Measurements from ENCODE around the gene STIL. TPM values are rescaled to one million over a fixed set of nuclear protein-coding genes. Genes with fewer than 3 reads are reported as not detected.
A peak's percentile ranks its signal among the peaks of the same experiment; 100 is the strongest.

STIL gene
- total RNA-seq, 1 experiment from 2014 or later, result 29.7 TPM

DNA sequence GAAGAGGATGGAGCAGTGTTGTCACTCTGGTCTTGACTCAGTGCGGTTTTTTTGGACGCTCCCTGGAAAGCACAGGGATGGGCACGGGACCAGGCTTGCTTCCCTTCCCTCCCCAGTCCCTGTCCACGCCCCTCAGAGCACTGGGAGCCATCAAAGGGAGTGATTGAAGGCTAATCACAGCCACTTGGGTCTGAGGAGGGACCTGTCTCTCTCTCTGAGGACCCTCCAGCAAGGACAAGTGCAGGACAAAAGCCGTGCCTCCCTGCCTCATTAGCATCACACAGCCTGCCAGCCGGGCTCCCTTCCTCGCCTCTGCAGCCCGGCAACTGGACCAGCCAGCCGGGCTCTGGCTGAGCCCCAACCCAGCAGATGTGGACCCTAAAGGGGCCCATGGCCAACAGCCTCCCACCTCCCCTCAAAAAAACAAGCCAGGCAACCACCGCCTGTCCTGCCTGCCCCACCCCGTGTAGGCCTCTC lies 105.5 kb downstream of the STIL start:
- Mint-ChIP-seq H3K36me3 (no peaks in the 10 kb centered on the region), H3K4me1 (peaks cover 36% of the 10 kb centered on the region), H3K9me3 (no peaks in the 10 kb centered on the region), H3K27ac (no peak overlapping the region), H3K27me3 (ENCODE audit: low read depth) (peaks cover 70% of the 10 kb centered on the region), H3K4me3 (peak overlapping the region; percentile 52)
- CTCF ChIA-PET, result interaction anchor here (0.9 to 3.3 kb wide), 3 partner anchors 15 to 230 kb away, joined by 3 to 26 read pairs (median 11); partner anchors contain the start of gene FOXD2
- ATAC-seq (peak; percentile 88), DNase-seq (ENCODE audit: low spot score) (peak; percentile 68)
- POLR2A ChIA-PET, result no interaction called here
- TF ChIP-seq ZNF423 (CRISPR knock-in tag; IDR thresholded peaks at IDR 0.05) (no peak), FOXK1 (CRISPR knock-in tag; IDR thresholded peaks at IDR 0.05) (no peak), OVOL2 (CRISPR knock-in tag; IDR thresholded peaks at IDR 0.05; ENCODE audit: borderline replicate concordance) (no peak), FOXP1 (CRISPR knock-in tag; IDR thresholded peaks at IDR 0.05; ENCODE audit: borderline replicate concordance) (peak; percentile 45; the same call in 1 of the 2 replicates), NR3C1 (CRISPR knock-in tag; conservative IDR thresholded peaks at IDR 0.05; ENCODE audit: low read depth) (no peak), NR1H2 (CRISPR knock-in tag; IDR thresholded peaks at IDR 0.05) (no peak), ETV6 (CRISPR knock-in tag; IDR thresholded peaks at IDR 0.05) (peak; percentile 89), CREM (CRISPR knock-in tag; IDR thresholded peaks at IDR 0.05) (0 out of 2 replicates have a peak, but pooled peaks have one; percentile 44), MXD4 (CRISPR knock-in tag; IDR thresholded peaks at IDR 0.05; ENCODE audit: borderline replicate concordance) (no peak)
- TF ChIP-seq, protein P1, sequence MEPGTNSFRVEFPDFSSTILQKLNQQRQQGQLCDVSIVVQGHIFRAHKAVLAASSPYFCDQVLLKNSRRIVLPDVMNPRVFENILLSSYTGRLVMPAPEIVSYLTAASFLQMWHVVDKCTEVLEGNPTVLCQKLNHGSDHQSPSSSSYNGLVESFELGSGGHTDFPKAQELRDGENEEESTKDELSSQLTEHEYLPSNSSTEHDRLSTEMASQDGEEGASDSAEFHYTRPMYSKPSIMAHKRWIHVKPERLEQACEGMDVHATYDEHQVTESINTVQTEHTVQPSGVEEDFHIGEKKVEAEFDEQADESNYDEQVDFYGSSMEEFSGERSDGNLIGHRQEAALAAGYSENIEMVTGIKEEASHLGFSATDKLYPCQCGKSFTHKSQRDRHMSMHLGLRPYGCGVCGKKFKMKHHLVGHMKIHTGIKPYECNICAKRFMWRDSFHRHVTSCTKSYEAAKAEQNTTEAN (CRISPR knock-in tag; IDR thresholded peaks at IDR 0.05), result no peak
- TF ChIP-seq, protein P2, sequence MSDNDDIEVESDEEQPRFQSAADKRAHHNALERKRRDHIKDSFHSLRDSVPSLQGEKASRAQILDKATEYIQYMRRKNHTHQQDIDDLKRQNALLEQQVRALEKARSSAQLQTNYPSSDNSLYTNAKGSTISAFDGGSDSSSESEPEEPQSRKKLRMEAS (CRISPR knock-in tag; IDR thresholded peaks at IDR 0.05), result 0 out of 2 replicates have a peak, but pooled peaks have one; percentile 21
- TF ChIP-seq, protein P3, sequence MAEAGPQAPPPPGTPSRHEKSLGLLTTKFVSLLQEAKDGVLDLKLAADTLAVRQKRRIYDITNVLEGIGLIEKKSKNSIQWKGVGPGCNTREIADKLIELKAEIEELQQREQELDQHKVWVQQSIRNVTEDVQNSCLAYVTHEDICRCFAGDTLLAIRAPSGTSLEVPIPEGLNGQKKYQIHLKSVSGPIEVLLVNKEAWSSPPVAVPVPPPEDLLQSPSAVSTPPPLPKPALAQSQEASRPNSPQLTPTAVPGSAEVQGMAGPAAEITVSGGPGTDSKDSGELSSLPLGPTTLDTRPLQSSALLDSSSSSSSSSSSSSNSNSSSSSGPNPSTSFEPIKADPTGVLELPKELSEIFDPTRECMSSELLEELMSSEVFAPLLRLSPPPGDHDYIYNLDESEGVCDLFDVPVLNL (CRISPR knock-in tag; IDR thresholded peaks at IDR 0.05; ENCODE audit: borderline replicate concordance, low read depth), result no peak
- TF ChIP-seq, protein P4, sequence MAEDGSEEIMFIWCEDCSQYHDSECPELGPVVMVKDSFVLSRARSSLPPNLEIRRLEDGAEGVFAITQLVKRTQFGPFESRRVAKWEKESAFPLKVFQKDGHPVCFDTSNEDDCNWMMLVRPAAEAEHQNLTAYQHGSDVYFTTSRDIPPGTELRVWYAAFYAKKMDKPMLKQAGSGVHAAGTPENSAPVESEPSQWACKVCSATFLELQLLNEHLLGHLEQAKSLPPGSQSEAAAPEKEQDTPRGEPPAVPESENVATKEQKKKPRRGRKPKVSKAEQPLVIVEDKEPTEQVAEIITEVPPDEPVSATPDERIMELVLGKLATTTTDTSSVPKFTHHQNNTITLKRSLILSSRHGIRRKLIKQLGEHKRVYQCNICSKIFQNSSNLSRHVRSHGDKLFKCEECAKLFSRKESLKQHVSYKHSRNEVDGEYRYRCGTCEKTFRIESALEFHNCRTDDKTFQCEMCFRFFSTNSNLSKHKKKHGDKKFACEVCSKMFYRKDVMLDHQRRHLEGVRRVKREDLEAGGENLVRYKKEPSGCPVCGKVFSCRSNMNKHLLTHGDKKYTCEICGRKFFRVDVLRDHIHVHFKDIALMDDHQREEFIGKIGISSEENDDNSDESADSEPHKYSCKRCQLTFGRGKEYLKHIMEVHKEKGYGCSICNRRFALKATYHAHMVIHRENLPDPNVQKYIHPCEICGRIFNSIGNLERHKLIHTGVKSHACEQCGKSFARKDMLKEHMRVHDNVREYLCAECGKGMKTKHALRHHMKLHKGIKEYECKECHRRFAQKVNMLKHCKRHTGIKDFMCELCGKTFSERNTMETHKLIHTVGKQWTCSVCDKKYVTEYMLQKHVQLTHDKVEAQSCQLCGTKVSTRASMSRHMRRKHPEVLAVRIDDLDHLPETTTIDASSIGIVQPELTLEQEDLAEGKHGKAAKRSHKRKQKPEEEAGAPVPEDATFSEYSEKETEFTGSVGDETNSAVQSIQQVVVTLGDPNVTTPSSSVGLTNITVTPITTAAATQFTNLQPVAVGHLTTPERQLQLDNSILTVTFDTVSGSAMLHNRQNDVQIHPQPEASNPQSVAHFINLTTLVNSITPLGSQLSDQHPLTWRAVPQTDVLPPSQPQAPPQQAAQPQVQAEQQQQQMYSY (CRISPR knock-in tag; IDR thresholded peaks at IDR 0.05), result peak; percentile 47
- TF ChIP-seq, protein P5, sequence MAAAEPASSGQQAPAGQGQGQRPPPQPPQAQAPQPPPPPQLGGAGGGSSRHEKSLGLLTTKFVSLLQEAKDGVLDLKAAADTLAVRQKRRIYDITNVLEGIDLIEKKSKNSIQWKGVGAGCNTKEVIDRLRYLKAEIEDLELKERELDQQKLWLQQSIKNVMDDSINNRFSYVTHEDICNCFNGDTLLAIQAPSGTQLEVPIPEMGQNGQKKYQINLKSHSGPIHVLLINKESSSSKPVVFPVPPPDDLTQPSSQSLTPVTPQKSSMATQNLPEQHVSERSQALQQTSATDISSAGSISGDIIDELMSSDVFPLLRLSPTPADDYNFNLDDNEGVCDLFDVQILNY (CRISPR knock-in tag; IDR thresholded peaks at IDR 0.05), result peak; percentile 57; the same call in 1 of the 2 replicates
- TF ChIP-seq, protein P6, sequence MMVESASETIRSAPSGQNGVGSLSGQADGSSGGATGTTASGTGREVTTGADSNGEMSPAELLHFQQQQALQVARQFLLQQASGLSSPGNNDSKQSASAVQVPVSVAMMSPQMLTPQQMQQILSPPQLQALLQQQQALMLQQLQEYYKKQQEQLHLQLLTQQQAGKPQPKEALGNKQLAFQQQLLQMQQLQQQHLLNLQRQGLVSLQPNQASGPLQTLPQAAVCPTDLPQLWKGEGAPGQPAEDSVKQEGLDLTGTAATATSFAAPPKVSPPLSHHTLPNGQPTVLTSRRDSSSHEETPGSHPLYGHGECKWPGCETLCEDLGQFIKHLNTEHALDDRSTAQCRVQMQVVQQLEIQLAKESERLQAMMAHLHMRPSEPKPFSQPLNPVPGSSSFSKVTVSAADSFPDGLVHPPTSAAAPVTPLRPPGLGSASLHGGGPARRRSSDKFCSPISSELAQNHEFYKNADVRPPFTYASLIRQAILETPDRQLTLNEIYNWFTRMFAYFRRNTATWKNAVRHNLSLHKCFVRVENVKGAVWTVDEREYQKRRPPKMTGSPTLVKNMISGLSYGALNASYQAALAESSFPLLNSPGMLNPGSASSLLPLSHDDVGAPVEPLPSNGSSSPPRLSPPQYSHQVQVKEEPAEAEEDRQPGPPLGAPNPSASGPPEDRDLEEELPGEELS (CRISPR knock-in tag; IDR thresholded peaks at IDR 0.05), result 0 out of 2 replicates have a peak, but pooled peaks have one; percentile 28
